ENCODE data around the gene LETMD1. TPM values are rescaled to one million over a fixed set of nuclear protein-coding genes. Genes with fewer than 3 reads are reported as not detected.

The LETMD1 gene, protein sequence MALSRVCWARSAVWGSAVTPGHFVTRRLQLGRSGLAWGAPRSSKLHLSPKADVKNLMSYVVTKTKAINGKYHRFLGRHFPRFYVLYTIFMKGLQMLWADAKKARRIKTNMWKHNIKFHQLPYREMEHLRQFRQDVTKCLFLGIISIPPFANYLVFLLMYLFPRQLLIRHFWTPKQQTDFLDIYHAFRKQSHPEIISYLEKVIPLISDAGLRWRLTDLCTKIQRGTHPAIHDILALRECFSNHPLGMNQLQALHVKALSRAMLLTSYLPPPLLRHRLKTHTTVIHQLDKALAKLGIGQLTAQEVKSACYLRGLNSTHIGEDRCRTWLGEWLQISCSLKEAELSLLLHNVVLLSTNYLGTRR
- 53.4 and 71.7 TPM in 2 replicates for total RNA-seq

DNA sequence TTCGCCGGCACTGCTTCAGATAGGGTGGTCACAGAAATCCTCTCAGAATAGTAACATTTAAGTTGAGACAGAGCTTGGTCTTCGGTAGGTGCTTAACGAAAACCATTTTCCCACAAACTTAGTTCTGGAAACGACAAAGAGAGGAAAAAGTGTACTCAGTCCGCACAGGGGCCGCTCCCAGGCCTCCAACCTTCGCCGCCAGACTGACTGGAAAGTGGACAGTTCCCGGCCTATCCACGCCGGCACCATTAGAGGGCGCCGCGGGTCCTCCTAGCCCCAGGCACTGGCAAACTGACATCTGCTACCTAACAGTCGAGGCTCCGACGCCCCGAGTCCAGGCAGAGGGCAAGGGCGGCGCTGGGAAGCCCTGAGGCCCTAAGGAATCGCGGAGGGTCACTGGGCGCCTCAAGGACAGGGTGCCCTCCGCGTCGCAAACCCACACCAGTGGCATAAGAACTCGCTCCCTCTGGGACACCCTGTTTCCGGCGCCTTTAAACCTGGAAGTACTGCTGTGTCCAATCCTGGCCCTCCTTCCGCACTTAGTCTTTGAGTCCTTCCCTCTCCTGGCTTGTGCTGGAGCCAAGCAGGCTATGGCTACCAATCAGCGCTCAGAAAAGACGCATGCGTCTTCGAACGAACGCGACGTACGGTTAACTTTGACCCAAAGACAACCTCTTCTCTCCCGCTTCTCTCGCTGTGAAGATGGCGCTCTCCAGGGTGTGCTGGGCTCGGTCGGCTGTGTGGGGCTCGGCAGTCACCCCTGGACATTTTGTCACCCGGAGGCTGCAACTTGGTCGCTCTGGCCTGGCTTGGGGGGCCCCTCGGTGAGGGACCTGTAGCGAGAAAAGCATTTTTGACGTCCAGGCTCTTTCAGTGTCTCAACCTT, at the start of gene LETMD1:
Gene LETMD1, plus strand, starts transcription at position 673 of the 886 bp plus-strand sequence. Its CDS starts 30 bp downstream, at position 703.

DNA sequence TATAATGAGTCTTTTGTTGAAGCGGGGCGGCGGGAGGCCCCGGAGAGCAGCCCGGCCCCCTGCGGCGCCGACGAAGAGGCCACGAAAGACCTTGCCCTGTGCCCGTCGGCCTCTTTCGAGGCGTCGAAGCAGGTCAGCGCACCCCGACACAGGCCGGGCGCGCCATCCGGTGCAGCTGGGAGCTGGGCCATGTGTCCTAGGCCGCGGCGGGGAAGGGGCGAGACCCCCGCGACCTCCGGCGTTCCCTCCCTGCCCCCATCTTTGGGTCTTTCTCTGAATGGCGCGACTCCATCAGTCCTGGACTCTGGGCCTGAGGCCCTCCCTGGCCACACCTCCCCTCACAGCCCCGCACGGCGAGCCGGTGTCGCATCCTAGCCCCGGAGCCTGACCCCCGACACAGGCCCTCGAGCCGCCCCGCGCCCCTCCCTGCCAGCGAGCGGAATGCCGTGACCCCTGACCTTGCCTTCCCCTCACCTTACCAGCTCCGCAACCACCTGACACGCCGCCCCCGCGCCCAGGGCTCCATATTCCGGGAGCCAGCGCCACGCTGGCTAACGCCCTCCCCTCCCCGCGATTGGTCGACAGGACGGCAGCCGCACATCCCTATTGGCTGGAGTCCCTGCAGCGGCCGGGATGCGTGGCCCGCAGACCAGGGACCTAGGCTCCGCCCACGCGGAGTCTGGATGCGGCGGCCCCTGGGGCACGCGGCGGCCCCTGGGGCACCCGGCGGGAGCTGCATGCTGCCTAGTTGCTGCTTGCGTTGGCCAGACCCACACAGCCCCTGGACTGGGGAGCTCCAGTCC, 22.1 kb upstream of the LETMD1 start, which contains the start of gene SLC11A2:
Gene SLC11A2, minus strand, starts transcription at position 549 of the 803 bp plus-strand sequence. CDS start 15,656 bp downstream, outside the sequence.

GRCh38 chr12:51083126-51083833, 35.2 kb downstream of the LETMD1 start, which contains the start of gene CSRNP2:
CSRNP2 (minus strand) TSS chr12:51083596; CDS start chr12:51076561, 7,035 bp downstream.

Other genes starting within 250 kb of the LETMD1 start
- not detected in 2 replicates for gene TMPRSS12, start 205.4 kb upstream of the LETMD1 start, total RNA-seq
- gene HIGD1C, start 95.8 kb upstream of the LETMD1 start, total RNA-seq: not detected in 2 replicates
- 62.2 and 67.5 TPM in 2 replicates for gene SLC11A2, start 21.9 kb upstream of the LETMD1 start, total RNA-seq
- 9.5 and 10.4 TPM in 2 replicates for gene CSRNP2, start 35.3 kb downstream of the LETMD1 start, total RNA-seq
- 6.4 and 7.7 TPM in 2 replicates for gene TFCP2, start 124.8 kb downstream of the LETMD1 start, total RNA-seq
- 1.6 and 2.6 TPM in 2 replicates for gene POU6F1, start 169.7 kb downstream of the LETMD1 start, total RNA-seq
- 43.8 and 44.4 TPM in 2 replicates for gene DAZAP2, start 190.5 kb downstream of the LETMD1 start, total RNA-seq
- 6.0 and 8.2 TPM in 2 replicates for gene SMAGP, start 222.1 kb downstream of the LETMD1 start, total RNA-seq